HepG2 (cell line): ENCODE data around the gene MYORG. TPM values are rescaled to one million over a fixed set of nuclear protein-coding genes. Genes with fewer than 3 reads are reported as not detected.

Experiments
- DNMT3B ChIP-seq: conservative IDR thresholded peaks from 2 replicates; pipeline ENCODE4 v1.6.1; 2016; ENCODE audit warnings: missing biosample characterization, control low read depth
- FOXP1 ChIP-seq, 2 experiments: fragments of 450-650 bp in 1 of 2; IDR thresholded peaks; 2 replicates each; pipeline ENCODE4 v1.6.1; 2017 to 2018; ENCODE audit warnings: antibody characterized with exemption in 1 of 2
- GPBP1L1 ChIP-seq: sonication (generic); formaldehyde crosslinking; IDR thresholded peaks from 2 replicates; pipeline ENCODE4 v1.5.0; 2020; ENCODE audit warnings: mild to moderate bottlenecking, missing genetic modification reagents
- KLF15 ChIP-seq: sonication (generic); formaldehyde crosslinking; IDR thresholded peaks from 2 replicates; pipeline ENCODE4 v1.8.1; 2023; ENCODE audit warnings: borderline replicate concordance, mild to moderate bottlenecking, inconsistent platforms, missing genetic modification reagents, mixed read lengths
- NCOA5 ChIP-seq: sonication (generic); formaldehyde crosslinking; IDR thresholded peaks from 2 replicates; pipeline ENCODE4 v1.4.0; 2020; ENCODE audit warnings: missing genetic modification reagents
- PHF20 ChIP-seq: sonication (generic); formaldehyde crosslinking; IDR thresholded peaks from 2 replicates; pipeline ENCODE4 v1.5.0; 2020; ENCODE audit warnings: mild to moderate bottlenecking, missing genetic modification reagents
- SALL1 ChIP-seq: sonication (generic); formaldehyde crosslinking; IDR thresholded peaks from 2 replicates; pipeline ENCODE4 v1.8.0; 2022; ENCODE audit warnings: mild to moderate bottlenecking, missing genetic modification reagents
- ZBTB40 ChIP-seq, 2 experiments: fragments of 450-650 bp in 1 of 2; sonication (generic) in 1 of 2; formaldehyde crosslinking in 1 of 2; IDR thresholded peaks; 2 replicates each; pipeline versions ENCODE4 v1.6.1 to v1.8.0; 2016 to 2022; ENCODE audit warnings: antibody characterized with exemption in 1 of 2, mild to moderate bottlenecking in 1 of 2, missing genetic modification reagents in 1 of 2
- ZNF430 ChIP-seq: sonication (generic); formaldehyde crosslinking; IDR thresholded peaks from 2 replicates; pipeline ENCODE4 v1.9.0; 2021; ENCODE audit warnings: mild to moderate bottlenecking, missing genetic modification reagents
- ZNF780A ChIP-seq: sonication (generic); formaldehyde crosslinking; IDR thresholded peaks from 2 replicates; pipeline ENCODE4 v1.8.0; 2022; ENCODE audit warnings: mild to moderate bottlenecking, missing genetic modification reagents, moderate library complexity
- polyA plus RNA-seq, 8 experiments: library from polyadenylated mRNA; depleted of rRNA in 3 of 8; stranded (reverse) in 7 of 8; unstranded in 1 of 8; fragments of >200 nt; fragmentation: Illumina TruSeq in 4 of 8; extraction: Trizol in 4 of 8; gene quantifications; 2 replicates each; pipeline versions ENCODE4 v1.2.1 to v1.2.3, GENCODE V29; 2011 to 2016; ENCODE audit warnings: low read depth in 4 of 8, missing spikeins in 1 of 8, mixed read lengths in 1 of 8; ENCODE audit not compliant: insufficient read depth in 1 of 8
- total RNA-seq, 5 experiments: library from RNA; depleted of rRNA; stranded (reverse); fragments of >200 nt; fragmentation: Illumina TruSeq; extraction: Trizol; gene quantifications; 2 replicates each; pipeline ENCODE4 v1.2.3, GENCODE V29; 2016; ENCODE audit warnings: low read depth in 1 of 5
- TF ChIP-seq, protein P1 (sequence below): sonication (generic); formaldehyde crosslinking; IDR thresholded peaks from 2 replicates; pipeline ENCODE4 v1.4.0; 2020; ENCODE audit warnings: missing genetic modification reagents, mild to moderate bottlenecking, borderline replicate concordance
- TF ChIP-seq, protein P2 (sequence below): sonication (generic); formaldehyde crosslinking; IDR thresholded peaks from 2 replicates; pipeline ENCODE4 v1.5.1; 2020; ENCODE audit warnings: missing genetic modification reagents, mild to moderate bottlenecking, borderline replicate concordance

MYORG gene
- total and polyA plus RNA-seq, 2 of the 13 experiments (the other 11 are each of a cell fraction or from before 2014, with no cell fraction given): 11.1 to 22.4 TPM

DNA sequence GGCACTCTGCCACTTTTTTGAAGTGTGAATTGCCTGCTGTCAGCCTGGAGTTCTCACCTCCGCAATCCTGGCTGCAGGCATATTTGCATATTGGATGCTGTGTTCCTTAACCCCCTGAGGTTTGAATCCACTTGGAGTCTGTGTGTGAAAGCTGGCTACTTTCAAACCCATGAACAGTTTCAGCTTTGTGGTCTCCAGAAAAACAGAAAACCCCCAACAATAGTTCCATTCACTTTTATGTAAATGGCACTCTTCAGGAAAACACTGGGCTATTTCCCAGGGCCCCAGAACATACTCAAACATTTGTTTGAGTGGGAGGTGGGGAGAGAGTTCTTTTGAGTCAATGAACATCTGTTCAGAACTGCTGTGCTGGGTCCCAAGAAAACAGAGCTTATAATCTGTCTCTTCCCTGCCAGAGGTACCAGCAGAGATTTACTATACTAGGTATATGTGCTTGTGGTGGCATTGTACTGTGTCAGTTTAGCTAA, 42.3 kb downstream of the MYORG start (continued):
- no peak for TF ChIP-seq ZBTB40 (IDR thresholded peaks at IDR 0.05)
- no peak for TF ChIP-seq ZBTB40 (CRISPR knock-in tag; IDR thresholded peaks at IDR 0.05)
- TF ChIP-seq, protein P1, sequence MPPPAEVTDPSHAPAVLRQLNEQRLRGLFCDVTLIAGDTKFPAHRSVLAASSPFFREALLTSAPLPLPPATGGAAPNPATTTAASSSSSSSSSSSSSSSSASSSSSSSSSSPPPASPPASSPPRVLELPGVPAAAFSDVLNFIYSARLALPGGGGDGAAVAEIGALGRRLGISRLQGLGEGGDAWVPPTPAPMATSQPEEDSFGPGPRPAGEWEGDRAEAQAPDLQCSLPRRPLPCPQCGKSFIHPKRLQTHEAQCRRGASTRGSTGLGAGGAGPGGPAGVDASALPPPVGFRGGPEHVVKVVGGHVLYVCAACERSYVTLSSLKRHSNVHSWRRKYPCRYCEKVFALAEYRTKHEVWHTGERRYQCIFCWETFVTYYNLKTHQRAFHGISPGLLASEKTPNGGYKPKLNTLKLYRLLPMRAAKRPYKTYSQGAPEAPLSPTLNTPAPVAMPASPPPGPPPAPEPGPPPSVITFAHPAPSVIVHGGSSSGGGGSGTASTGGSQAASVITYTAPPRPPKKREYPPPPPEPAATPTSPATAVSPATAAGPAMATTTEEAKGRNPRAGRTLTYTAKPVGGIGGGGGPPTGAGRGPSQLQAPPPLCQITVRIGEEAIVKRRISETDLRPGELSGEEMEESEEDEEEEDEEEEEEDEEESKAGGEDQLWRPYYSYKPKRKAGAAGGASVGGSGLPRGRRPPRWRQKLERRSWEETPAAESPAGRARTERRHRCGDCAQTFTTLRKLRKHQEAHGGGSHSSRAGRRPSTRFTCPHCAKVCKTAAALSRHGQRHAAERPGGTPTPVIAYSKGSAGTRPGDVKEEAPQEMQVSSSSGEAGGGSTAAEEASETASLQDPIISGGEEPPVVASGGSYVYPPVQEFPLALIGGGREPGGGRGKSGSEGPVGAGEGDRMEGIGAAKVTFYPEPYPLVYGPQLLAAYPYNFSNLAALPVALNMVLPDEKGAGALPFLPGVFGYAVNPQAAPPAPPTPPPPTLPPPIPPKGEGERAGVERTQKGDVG (CRISPR knock-in tag): no peak
- no peak for TF ChIP-seq NCOA5 (CRISPR knock-in tag)
- TF ChIP-seq, protein P2, sequence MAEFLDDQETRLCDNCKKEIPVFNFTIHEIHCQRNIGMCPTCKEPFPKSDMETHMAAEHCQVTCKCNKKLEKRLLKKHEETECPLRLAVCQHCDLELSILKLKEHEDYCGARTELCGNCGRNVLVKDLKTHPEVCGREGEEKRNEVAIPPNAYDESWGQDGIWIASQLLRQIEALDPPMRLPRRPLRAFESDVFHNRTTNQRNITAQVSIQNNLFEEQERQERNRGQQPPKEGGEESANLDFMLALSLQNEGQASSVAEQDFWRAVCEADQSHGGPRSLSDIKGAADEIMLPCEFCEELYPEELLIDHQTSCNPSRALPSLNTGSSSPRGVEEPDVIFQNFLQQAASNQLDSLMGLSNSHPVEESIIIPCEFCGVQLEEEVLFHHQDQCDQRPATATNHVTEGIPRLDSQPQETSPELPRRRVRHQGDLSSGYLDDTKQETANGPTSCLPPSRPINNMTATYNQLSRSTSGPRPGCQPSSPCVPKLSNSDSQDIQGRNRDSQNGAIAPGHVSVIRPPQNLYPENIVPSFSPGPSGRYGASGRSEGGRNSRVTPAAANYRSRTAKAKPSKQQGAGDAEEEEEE (CRISPR knock-in tag): no peak
- no peak for TF ChIP-seq PHF20
- no peak for TF ChIP-seq KLF15 (CRISPR knock-in tag)
- no peak for TF ChIP-seq DNMT3B (CRISPR knock-in tag)
- no peak for TF ChIP-seq ZNF780A (CRISPR knock-in tag)
- no peak for TF ChIP-seq ZNF430 (CRISPR knock-in tag)
- TF ChIP-seq SALL1 (CRISPR knock-in tag): 0 out of 2 replicates have a peak, but pooled peaks have one; percentile 9
- no peak for TF ChIP-seq FOXP1 (IDR thresholded peaks at IDR 0.05)
- peak; percentile 54; the same call in 1 of the 2 replicates for TF ChIP-seq FOXP1 (CRISPR knock-in tag; IDR thresholded peaks at IDR 0.05)
- no peak for TF ChIP-seq GPBP1L1 (CRISPR knock-in tag)
